GM12801 (cell line): ENCODE results near the gene PTPRJ.

Experiments
- TF ChIP-seq, protein P1 (sequence below): IDR thresholded peaks from one replicate; pipeline ENCODE4 v1.5.1; 2011; ENCODE audit warnings: control low read depth; ENCODE audit not compliant: insufficient read length; ENCODE audit errors: extremely low read depth

The PTPRJ gene

GRCh38 chr11:48093795-48094642, 113.7 kb downstream of the PTPRJ start:
- TF ChIP-seq, protein P1, sequence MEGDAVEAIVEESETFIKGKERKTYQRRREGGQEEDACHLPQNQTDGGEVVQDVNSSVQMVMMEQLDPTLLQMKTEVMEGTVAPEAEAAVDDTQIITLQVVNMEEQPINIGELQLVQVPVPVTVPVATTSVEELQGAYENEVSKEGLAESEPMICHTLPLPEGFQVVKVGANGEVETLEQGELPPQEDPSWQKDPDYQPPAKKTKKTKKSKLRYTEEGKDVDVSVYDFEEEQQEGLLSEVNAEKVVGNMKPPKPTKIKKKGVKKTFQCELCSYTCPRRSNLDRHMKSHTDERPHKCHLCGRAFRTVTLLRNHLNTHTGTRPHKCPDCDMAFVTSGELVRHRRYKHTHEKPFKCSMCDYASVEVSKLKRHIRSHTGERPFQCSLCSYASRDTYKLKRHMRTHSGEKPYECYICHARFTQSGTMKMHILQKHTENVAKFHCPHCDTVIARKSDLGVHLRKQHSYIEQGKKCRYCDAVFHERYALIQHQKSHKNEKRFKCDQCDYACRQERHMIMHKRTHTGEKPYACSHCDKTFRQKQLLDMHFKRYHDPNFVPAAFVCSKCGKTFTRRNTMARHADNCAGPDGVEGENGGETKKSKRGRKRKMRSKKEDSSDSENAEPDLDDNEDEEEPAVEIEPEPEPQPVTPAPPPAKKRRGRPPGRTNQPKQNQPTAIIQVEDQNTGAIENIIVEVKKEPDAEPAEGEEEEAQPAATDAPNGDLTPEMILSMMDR = no peak

- TF ChIP-seq, protein P1 = no peak
These were observed 114.4 kb downstream of the PTPRJ start for GRCh38 chr11:48094643-48095339.

- TF ChIP-seq, protein P1 = no peak
These were observed 115.6 kb downstream of the PTPRJ start for GRCh38 chr11:48095779-48096470.

- TF ChIP-seq, protein P1 = no peak
These were observed 116.5 kb downstream of the PTPRJ start for GRCh38 chr11:48096588-48097525.

- TF ChIP-seq, protein P1 = no peak
These were observed 117.7 kb downstream of the PTPRJ start for GRCh38 chr11:48098024-48098423.

- TF ChIP-seq, protein P1 = no peak
These were observed 119.6 kb downstream of the PTPRJ start for GRCh38 chr11:48099916-48100446.
